ENCODE results near the gene TBC1D16.
"Not testable (repeated sequence)": the region's sequence is repeated elsewhere in the genome, so short reads cannot be mapped to it uniquely, and the experiment has no call there.

The TBC1D16 gene

GRCh38 chr17:80051681-80052080 is 16.0 kb upstream of the TBC1D16 start:
- DNase-seq = no peak

DNA sequence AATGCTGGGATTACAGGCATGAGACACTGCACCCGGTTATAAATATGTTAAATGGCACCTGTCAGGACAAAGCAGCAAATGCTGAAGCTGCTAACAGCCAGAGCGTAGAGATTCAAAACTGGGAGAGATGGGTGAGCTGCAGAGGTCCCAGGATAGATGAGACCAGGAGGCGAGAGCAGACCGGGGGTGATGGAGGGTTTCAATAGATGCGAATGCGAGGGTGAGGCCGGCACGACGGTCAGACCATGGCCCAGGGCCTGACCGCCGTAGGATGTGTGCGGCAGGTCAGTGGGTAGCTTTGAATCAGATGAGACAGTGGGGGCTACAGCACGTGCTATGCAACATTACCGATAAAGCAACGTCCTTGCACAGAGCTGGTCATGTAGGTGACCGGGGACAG is 15.0 kb upstream of the TBC1D16 start:
- DNase-seq = no peak

DNA sequence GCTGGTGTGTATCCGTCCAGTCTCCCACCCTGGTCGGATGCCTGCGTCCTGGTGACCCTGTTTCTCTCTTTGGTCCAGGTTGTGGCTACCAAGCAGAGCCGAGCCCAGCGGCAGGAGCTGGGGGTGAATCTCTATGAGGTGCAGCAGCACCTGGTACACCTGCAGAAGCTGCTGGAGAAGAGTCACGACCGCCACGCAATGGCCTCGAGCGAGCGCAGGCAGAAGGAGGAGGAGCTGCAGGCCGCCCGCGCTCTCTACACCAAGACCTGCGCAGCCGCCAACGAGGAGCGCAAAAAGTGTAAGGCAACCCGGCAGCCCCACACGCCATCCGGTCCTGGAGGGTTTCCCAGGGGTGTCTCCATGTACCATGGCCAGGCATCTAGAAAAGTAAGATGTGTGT is 14.3 kb upstream of the TBC1D16 start:
- DNase-seq = no peak

GRCh38 chr17:80047176-80047575 is 11.5 kb upstream of the TBC1D16 start:
- DNase-seq = no peak

DNA sequence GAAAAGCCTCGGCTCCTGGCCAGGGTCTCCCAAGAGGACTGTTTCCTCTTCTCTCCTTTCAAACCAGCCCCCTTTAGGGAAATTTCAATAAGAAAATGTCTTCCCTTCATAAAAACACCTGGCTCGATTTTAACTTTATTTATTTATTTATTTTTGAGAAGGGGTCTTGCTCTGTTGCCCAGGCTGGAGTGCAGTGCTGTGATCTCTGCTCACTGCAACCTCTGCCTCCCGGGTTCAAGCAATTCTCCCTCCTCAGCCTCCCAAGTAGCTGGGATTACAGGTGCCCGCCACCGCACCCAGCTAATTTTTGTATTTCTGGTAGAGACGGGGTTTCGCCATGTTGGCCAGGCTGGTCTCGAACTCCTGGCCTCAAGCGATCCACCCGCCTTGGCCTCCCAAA is 11.0 kb upstream of the TBC1D16 start:
- DNase-seq = not testable (repeated sequence)

DNA sequence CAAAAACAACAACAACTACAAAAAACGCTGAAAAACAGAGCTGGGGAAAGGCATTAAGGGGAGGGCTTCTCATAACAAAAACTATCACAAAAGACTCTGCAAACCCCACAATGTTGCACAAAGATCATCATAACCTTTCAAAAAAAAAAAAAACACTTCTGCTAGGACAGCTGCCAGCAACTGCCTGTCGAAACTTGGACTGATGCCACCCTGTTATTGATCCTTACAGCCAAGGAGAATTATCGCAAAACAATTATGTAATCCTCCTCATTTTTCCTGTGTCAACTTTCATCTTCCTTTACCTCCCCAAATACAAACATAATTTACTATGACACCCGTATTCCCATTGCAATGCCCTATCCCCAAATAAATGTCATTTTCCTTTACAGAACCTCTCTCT is 10.0 kb upstream of the TBC1D16 start:
- no peak for DNase-seq

- no peak for DNase-seq
Observed at GRCh38 chr17:80043963-80044362, 8.3 kb upstream of the TBC1D16 start.

- no peak for DNase-seq
Observed at GRCh38 chr17:80036715-80037477, 1.2 kb upstream of the TBC1D16 start.

DNA sequence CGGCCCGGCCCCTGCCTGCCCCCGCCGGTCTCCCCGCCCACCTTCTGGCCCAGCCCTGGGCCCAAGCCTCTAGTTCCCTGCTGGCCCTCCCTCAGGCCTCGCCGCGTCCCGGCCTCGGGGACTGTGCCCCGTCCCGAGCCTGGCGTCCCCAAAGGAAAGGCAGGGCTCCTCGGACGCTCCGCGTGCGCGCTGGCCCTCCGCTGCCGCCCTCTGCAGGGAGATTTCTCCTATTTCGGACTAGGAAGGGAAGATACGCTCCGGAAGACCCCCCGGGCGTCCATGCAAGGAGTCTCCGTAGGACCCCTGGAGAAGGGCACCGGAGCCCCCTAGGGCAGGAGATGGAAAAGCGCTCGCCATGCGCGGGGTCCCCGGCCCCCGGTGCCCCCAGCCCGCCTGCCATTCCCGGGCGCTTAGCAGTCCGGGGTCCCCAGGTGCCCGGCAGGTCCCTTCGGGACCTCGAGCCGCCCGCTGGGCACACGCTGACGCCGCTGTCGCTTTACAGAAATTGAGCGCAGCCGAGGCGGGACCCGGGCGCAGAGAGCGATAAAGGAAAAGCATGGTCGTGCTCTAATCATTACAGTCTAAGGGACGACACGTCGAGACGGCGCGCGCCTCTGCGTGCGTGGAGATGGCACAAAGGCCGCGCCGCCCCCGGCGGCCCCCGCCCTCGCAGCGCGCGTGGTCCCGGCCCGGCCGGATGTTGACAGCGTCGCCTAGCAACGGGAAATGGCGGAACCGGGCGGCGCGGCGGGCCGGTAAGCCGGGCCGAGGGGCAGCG is 454 bp upstream of the TBC1D16 start, which contains the start of gene CCDC40:
Gene CCDC40 (plus strand): TSS at position 706 of the 778 bp plus-strand sequence. CDS start 21 bp downstream, at position 727.
- DNase-seq = peak; percentile 30

DNA sequence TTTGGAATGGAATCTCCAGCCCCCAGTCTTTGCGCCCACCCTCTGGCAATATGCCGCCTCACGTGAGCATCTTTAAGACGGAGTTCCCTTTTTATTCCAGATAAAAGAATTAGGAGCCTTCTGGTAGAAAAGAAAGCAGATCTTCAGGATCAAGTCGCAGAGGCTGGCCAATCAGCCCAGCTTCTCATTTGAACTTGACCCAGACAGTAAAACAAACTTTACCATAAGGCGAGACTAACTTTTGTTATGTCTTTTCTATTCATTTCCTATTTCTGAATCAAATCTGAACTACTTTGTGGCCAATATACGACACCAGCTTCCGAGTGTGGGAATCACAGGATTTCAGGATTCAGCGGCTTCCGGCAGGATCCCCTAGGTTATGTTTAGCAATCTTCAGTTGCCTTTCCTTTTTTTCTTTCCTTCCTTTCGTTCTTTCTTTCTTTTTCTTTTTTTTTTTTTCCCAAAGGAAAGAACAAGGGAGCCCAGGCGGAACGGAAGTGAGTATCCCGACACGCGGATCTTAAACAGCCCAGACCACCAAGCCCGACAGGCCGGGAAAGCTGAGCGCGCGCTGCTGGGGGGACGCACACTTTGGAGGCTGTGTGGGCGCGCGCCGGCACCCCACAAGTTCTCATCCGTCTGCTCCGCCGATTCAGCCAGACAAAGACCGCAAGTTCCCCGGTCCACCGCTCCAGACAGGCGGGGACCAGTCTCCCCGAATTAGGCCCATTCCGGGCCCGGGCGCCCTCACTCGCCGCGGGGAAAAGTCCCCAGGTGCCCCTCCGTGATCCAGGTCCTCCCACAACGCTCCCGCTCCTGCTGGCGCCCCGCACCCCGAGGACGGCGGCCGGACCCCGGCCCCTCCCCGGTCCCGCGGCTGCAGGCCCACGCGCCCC is 633 bp downstream of the TBC1D16 start:
- DNase-seq = no peak

- no peak for DNase-seq
Observed at GRCh38 chr17:80033840-80034239, 1.8 kb downstream of the TBC1D16 start.

DNA sequence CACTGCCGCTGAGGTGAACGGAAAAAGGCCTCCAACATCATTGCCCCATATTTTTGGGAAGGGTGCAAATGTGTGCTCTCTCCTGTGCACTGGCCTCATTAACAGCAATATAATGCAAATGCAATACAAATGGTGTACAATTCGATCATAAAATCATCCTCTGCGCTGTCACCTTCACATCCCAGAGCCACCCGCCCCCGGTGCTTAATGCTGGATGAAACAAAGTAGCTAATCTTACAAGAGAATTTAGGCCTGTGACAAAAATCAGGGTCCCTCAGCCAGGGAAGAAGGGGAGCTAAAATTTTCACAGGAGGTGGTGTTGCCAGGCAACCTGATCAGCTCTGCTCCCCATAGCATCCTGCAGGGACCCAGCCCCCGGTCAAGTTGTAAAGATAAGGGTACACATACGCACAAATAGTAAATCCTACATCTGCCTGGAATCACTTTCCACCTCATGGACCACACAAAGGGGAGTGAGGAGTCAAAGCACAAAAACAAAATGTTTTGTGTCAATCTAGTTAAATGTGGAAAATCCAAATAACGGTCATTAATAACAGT is 3.0 kb downstream of the TBC1D16 start:
- DNase-seq = no peak

- no peak for DNase-seq
Observed at GRCh38 chr17:80031691-80032430, 3.8 kb downstream of the TBC1D16 start.

DNA sequence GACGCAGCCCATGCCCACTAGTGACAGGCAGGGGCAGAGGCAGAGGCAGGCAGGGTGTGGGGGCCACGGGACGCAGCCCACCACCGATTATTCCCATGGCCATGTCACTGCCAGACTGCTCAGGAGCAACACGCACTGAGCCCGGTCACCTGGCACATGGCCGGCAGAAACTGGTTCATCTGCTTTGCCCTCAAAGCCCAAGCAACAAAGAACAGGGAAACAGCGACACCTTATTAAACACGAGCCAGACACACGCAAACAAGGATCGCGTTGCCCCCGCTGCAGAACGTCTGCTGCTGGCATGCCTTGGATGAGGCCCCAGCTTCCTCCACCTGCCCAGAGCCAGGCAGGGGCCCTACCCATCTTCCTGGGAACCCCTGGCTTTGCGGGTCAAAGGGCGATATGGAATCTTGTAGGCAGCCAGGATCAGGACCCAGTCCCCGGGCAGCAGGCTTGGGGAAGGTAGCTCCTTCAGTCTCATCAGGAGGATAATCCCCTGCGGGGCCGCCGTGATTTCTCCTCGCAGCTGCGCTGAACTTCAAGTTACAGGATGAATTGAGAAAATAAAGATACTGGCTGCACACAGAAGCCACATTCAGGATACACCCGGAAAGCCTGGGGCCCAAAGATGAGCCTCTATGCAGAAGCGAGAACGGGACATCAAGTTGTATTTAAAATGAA is 4.8 kb downstream of the TBC1D16 start:
- DNase-seq = peak; percentile 43

DNA sequence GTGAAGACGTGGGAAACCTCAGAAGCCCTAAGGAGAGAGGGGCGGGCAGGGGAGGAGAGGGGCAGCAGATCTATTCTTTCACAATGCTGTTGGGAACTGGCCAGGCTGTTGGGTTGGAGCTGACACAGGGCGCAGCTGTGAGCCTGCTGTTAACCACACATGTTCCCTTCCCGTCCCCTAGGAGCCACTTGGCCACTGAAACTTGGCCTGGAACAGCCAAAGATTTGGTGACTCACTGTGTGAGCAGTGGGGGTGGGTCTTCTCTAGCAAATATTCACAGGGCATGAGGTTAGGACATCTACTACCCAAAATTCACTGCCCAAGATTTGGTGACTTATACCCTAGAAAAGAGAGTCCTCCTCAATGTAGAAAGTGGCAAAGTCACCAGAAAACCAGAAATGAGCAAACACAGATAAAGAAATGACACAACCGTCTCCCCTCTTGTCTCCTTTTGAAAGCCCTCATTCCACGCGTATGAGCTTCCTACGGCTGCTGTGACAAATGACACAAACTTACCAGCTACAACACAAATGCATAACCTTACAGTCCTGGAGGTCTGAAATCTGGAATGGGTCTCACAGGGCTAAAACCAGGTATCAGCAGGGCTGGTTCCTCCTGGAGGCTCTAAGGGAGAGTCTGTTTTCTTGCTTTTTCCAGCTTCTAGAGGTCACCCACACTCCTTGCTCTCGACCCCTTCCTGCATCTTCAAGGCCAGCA is 6.3 kb downstream of the TBC1D16 start:
- DNase-seq = peak; percentile 30

DNA sequence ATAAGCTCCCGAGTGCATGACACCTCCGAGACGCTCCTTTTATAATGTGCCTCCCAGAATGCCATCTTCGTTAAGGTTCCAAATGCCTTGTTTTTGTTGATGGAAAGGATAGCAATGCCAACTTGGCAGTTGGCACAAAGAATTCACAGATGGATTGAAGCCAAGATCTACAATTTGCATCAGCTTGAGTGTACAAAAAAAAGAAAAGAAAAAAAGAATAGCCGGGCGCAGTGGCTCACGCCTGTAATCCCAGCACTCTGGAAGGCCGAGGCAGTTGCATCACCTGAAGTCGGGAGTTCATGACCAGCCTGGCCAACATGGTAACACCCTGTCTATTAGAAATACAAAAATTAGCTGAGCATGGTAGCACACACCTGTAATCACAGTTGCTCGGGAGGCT is 7.6 kb downstream of the TBC1D16 start:
- peak; percentile 37 for DNase-seq

DNA sequence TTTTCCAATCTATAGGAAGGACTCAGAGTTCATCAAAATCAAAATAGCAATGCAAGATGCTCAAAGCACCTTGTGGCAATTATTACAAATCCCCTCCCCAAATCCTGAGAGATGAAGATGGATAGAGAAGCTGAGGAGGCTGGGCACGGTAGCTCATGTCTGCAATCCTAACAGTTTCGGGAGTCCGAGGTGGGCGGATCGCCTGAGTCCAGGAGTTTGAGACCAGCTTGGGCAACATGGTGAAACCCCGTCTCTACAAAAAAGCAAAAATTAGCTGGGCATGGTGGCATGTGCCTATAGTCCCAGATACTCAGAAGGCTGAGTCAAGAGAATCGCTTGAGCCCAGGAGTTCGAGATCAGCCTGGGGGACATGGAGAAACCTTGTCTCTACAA is 8.6 kb downstream of the TBC1D16 start:
- no peak for DNase-seq

GRCh38 chr17:80026359-80027042 is 9.2 kb downstream of the TBC1D16 start:
- no peak for DNase-seq

DNA sequence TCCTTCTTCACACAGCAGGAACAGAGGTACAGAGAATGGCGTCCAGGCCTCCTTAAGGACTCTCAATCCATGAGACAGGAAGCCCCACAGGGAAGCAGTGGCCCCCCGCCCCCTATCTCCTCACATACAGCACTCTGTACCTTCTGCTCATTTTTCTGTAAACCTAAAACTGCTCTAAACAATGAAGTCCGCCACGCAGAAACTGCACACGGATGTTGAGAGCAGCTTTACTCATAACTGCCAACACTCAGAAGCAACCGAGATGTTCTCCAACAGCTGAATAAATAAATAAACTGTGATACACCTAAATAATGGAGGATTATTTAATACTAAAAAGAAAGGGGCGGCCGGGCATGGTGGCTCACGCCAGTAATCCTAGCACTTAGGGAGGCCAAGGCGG is 9.9 kb downstream of the TBC1D16 start:
- no peak for DNase-seq

DNA sequence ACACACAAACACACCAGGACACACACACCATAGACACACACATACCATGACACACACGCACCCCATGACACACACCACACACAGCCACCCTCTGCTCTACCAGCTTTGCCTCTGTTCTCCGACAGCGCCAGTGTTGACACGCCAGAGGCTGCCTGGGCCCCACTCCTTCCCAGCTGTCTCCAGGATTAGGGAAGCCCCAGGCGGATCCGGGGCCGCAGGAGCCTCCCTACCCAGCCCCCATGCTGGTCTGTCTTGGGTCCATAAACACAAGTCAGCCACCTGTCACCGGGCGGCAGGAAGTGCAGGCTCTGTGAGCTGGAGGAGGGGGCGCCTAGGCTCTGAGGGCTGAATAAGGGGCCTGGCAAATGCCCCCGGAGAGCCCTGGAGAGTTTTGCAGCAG is 10.5 kb downstream of the TBC1D16 start:
- DNase-seq = no peak
